NCI-H187 (cell line): ENCODE measurements around the gene NUMBL.

Experiments used
- DNase-seq, 2 experiments: peaks; one replicate each; lab custom pipeline; 2025; lab: John Stamatoyannopoulos, UW

Gene NUMBL

GRCh38 chr19:40689339-40690049 is 957 bp downstream of the NUMBL start:
- peak in 1 of 2 experiments; percentile 17 for DNase-seq

GRCh38 chr19:40688987-40689338 is 1.5 kb downstream of the NUMBL start:
- DNase-seq: no peak

- no peak for DNase-seq
Measured at GRCh38 chr19:40688309-40688708, 2.1 kb downstream of the NUMBL start.

GRCh38 chr19:40687525-40688016 is 2.9 kb downstream of the NUMBL start:
- DNase-seq: no peak

GRCh38 chr19:40686882-40687524 is 3.4 kb downstream of the NUMBL start:
- DNase-seq: no peak

- DNase-seq: no peak
Measured at GRCh38 chr19:40685563-40685962, 4.9 kb downstream of the NUMBL start.

GRCh38 chr19:40685016-40685526 is 5.4 kb downstream of the NUMBL start:
- DNase-seq: no peak

- no peak for DNase-seq
Measured at GRCh38 chr19:40684280-40684679, 6.2 kb downstream of the NUMBL start.

- DNase-seq: no peak
Measured at GRCh38 chr19:40683437-40683836, 7.0 kb downstream of the NUMBL start.

- DNase-seq: no peak
Measured at GRCh38 chr19:40682431-40682964, 8.0 kb downstream of the NUMBL start.

- DNase-seq: no peak
Measured at GRCh38 chr19:40681039-40681438, 9.4 kb downstream of the NUMBL start.

GRCh38 chr19:40677156-40677555 is 13.3 kb downstream of the NUMBL start:
- no peak for DNase-seq

- peak in 1 of 2 experiments; percentile 45 for DNase-seq
Measured at GRCh38 chr19:40674291-40674690, 16.2 kb downstream of the NUMBL start.

GRCh38 chr19:40673397-40673796 is 17.1 kb downstream of the NUMBL start:
- no peak for DNase-seq

- no peak for DNase-seq
Measured at GRCh38 chr19:40672573-40673299, 17.7 kb downstream of the NUMBL start.

GRCh38 chr19:40672038-40672437 is 18.4 kb downstream of the NUMBL start:
- DNase-seq: no peak

- DNase-seq: no peak
Measured at GRCh38 chr19:40671404-40671803, 19.0 kb downstream of the NUMBL start.

GRCh38 chr19:40668991-40669614 is 21.3 kb downstream of the NUMBL start:
- DNase-seq: no peak

- DNase-seq: no peak
Measured at GRCh38 chr19:40667602-40668001, 22.8 kb downstream of the NUMBL start.

GRCh38 chr19:40666803-40667438 is 23.5 kb downstream of the NUMBL start:
- no peak for DNase-seq
